Testis (tissue), 2 donors: ENCODE results near the gene CDH10.

Source experiments
- CTCF ChIP-seq, 3 experiments: fragments of 450-650 bp in 2 of 3; fragments of 200-600 bp in 1 of 3; sonication (generic) in 1 of 3; IDR thresholded peaks; one replicate each; pipeline ENCODE4 v1.5.1; 2016 to 2019; ENCODE audit warnings: antibody characterized with exemption in 3 of 3, mild to moderate bottlenecking in 2 of 3, moderate library complexity in 1 of 3
- POLR2A ChIP-seq: fragments of 450-650 bp; IDR thresholded peaks from one replicate; pipeline ENCODE4 v1.6.1; 2017; ENCODE audit warnings: antibody characterized with exemption, mild to moderate bottlenecking, moderate library complexity

- TF ChIP-seq POLR2A (no peak), CTCF (IDR thresholded peaks at IDR 0.05) (no peak)
Measured at GRCh38 chr5:24635209-24635608, 9.6 kb downstream of the CDH10 start.
